Panc1 (cell line): ENCODE results near the gene IFNLR1. TPM values are rescaled to one million over a fixed set of nuclear protein-coding genes. Genes with fewer than 3 reads are reported as not detected.

Experiments used
- ATAC-seq: fragments of 200-7000 bp; cut with Tn5 transposase; 2 replicates; pipeline ENCODE4 v1.9.1; 2020; ENCODE audit warnings: mild to moderate bottlenecking, moderate library complexity
- BruUV-seq: library from RNA; stranded (reverse); fragments of 400-500 nt; replicated peaks from 2 replicates; lab custom pipeline; 2021; lab: Mats Ljungman, UMichigan
- CTCF ChIA-PET: fragments of 300-600 bp; sonication (Branson Sonifier 250); formaldehyde crosslinking; loops from one replicate; lab custom pipeline; 2022; ENCODE audit warnings: antibody characterized with exemption; lab: Charles Lee
- POLR2A ChIA-PET: fragments of 300-600 bp; sonication (Branson Sonifier 250); formaldehyde crosslinking; loops from one replicate; lab custom pipeline; 2022; ENCODE audit warnings: antibody characterized with exemption; lab: Charles Lee
- DNase-seq: peaks from one replicate; pipeline ENCODE4 v3.0.0-alpha.2; 2010; ENCODE audit warnings: low read depth, low spot score
- H3K27ac ChIP-seq: 2 replicates; pipeline ENCODE4 v1.5.1; 2011; ENCODE audit warnings: mild to moderate bottlenecking, low read length, inconsistent platforms
- H3K27me3 ChIP-seq: fragments of 200-500 bp; sonication (Bioruptor generic); 2 replicates; pipeline ENCODE4 v1.6.0; 2014; ENCODE audit warnings: low read length, inconsistent platforms; ENCODE audit not compliant: control insufficient read depth, insufficient read depth
- H3K36me3 ChIP-seq: fragments of 200-500 bp; sonication (Bioruptor generic); 2 replicates; pipeline ENCODE4 v1.5.1; 2014; ENCODE audit warnings: inconsistent platforms, mild to moderate bottlenecking, low read length, moderate library complexity; ENCODE audit not compliant: control insufficient read depth, insufficient read depth
- H3K4me1 ChIP-seq: 2 replicates; pipeline ENCODE4 v1.5.1; 2011; ENCODE audit warnings: inconsistent platforms, mild to moderate bottlenecking, low read length, moderate library complexity; ENCODE audit not compliant: control insufficient read depth, insufficient read depth
- H3K4me3 ChIP-seq, 2 experiments: 2 replicates each; pipeline ENCODE4 v1.5.1; 2011 to 2012; ENCODE audit warnings: low read depth in 2 of 2, low read length in 2 of 2, mild to moderate bottlenecking in 2 of 2, inconsistent platforms in 1 of 2, moderate library complexity in 1 of 2
- H3K9me3 ChIP-seq: fragments of 200-500 bp; sonication (Bioruptor generic); 2 replicates; pipeline ENCODE4 v1.5.1; 2014; ENCODE audit warnings: low read depth, mild to moderate bottlenecking, inconsistent platforms, low read length, moderate library complexity; ENCODE audit not compliant: control insufficient read depth, insufficient read depth
- POLR2AphosphoS5 ChIP-seq: IDR thresholded peaks from 2 replicates; pipeline ENCODE4 v1.6.1; 2012; ENCODE audit warnings: mild to moderate bottlenecking, low read depth, low read length, moderate library complexity
- SIN3A ChIP-seq: IDR thresholded peaks from 2 replicates; pipeline ENCODE4 v1.6.1; 2012; ENCODE audit warnings: low read depth, mild to moderate bottlenecking, low read length, moderate library complexity, borderline replicate concordance; ENCODE audit not compliant: insufficient read depth
- TCF7L2 ChIP-seq: IDR thresholded peaks from 2 replicates; pipeline ENCODE4 v1.6.1; 2011; ENCODE audit warnings: mild to moderate bottlenecking, low read depth, low read length, inconsistent platforms
- in situ Hi-C: cut with HindIII; loops from 2 replicates; pipeline ENCODE4 v1.10.0; 2016; ENCODE audit warnings: low sequenced_read_pairs, low pct_unique_long_range_greater_than_20kb
- intact Hi-C: fragments of 100-400 bp; cut with micrococcal nuclease; formaldehyde crosslinking; loops from one replicate; pipeline ENCODE4 v1.10.0; 2022; ENCODE audit not compliant: unreplicated experiment
- total RNA-seq: library from RNA; stranded (reverse); gene quantifications from one replicate; pipeline ENCODE4 v1.2.1, GENCODE V29; 2021; ENCODE audit not compliant: unreplicated experiment
- TF ChIP-seq, protein P1 (sequence below), 2 experiments: IDR thresholded peaks; 2 replicates each; pipeline ENCODE4 v1.6.1; 2011 to 2012; ENCODE audit warnings: low read depth in 2 of 2, control low read depth in 1 of 2, low read length in 1 of 2, mild to moderate bottlenecking in 1 of 2, moderate library complexity in 1 of 2; ENCODE audit not compliant: insufficient read depth in 1 of 2
- TF ChIP-seq, protein P2 (sequence below): fragments of 450-650 bp; IDR thresholded peaks from 2 replicates; pipeline ENCODE4 v1.5.1; 2017; ENCODE audit warnings: mild to moderate bottlenecking

Gene IFNLR1
- total RNA-seq, 1 experiment from 2014 or later = 1.0 TPM

DNA sequence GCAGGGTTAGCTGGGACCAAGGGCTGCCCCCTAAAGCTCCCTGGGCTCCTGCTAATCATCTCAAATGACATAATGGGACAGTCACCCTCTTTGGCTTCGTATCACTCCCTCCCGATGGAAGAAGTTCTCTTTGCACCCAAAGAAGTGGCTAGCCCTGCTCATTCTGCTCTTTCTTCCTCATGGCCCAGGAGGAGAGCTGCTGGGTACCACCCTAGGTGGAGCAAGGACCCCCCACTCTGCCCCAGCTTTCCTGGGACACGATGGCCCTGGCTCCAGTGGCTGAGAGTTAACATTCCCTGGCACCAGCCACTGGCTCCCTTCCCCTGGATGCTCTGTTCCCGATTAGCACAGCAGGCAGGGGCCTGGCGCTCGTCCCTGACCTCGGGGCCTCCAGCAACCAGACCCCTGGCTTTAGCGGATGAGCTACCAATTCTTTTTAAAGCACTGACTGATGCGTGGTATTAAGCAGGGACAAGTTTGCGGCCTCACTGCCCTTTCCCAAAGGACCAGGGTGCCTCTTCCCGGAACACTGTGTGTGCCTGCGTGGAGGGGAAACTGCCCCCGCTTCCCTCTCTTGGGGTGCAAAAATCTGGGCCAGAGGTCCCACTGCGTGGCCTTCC, 76.3 kb downstream of the IFNLR1 start:
- ATAC-seq (no peak), DNase-seq (no peak)
- in situ Hi-C loops = no loop called here
- TF ChIP-seq, protein P1, sequence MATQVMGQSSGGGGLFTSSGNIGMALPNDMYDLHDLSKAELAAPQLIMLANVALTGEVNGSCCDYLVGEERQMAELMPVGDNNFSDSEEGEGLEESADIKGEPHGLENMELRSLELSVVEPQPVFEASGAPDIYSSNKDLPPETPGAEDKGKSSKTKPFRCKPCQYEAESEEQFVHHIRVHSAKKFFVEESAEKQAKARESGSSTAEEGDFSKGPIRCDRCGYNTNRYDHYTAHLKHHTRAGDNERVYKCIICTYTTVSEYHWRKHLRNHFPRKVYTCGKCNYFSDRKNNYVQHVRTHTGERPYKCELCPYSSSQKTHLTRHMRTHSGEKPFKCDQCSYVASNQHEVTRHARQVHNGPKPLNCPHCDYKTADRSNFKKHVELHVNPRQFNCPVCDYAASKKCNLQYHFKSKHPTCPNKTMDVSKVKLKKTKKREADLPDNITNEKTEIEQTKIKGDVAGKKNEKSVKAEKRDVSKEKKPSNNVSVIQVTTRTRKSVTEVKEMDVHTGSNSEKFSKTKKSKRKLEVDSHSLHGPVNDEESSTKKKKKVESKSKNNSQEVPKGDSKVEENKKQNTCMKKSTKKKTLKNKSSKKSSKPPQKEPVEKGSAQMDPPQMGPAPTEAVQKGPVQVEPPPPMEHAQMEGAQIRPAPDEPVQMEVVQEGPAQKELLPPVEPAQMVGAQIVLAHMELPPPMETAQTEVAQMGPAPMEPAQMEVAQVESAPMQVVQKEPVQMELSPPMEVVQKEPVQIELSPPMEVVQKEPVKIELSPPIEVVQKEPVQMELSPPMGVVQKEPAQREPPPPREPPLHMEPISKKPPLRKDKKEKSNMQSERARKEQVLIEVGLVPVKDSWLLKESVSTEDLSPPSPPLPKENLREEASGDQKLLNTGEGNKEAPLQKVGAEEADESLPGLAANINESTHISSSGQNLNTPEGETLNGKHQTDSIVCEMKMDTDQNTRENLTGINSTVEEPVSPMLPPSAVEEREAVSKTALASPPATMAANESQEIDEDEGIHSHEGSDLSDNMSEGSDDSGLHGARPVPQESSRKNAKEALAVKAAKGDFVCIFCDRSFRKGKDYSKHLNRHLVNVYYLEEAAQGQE (IDR thresholded peaks at IDR 0.05; ENCODE audit: insufficient read depth in 1 of 2, low read depth in 2 of 2, low read length in 1 of 2) = no peak
- TF ChIP-seq TCF7L2 = no peak
- TF ChIP-seq, protein P2, sequence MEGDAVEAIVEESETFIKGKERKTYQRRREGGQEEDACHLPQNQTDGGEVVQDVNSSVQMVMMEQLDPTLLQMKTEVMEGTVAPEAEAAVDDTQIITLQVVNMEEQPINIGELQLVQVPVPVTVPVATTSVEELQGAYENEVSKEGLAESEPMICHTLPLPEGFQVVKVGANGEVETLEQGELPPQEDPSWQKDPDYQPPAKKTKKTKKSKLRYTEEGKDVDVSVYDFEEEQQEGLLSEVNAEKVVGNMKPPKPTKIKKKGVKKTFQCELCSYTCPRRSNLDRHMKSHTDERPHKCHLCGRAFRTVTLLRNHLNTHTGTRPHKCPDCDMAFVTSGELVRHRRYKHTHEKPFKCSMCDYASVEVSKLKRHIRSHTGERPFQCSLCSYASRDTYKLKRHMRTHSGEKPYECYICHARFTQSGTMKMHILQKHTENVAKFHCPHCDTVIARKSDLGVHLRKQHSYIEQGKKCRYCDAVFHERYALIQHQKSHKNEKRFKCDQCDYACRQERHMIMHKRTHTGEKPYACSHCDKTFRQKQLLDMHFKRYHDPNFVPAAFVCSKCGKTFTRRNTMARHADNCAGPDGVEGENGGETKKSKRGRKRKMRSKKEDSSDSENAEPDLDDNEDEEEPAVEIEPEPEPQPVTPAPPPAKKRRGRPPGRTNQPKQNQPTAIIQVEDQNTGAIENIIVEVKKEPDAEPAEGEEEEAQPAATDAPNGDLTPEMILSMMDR = no peak
- Histone ChIP-seq H3K27me3 (no peaks in the 10 kb centered on the region), H3K9me3 (no peaks in the 10 kb centered on the region), H3K4me3 (no peak overlapping the region), H3K36me3 (no peaks in the 10 kb centered on the region; the same call in 1 of the 2 replicates), H3K27ac (no peak overlapping the region), H3K4me1 (peaks cover 28% of the 10 kb centered on the region)
- ChIA-PET POLR2A (no interaction called here), CTCF (interaction anchor here (0.6 to 0.7 kb wide), 3 partner anchors 61 to 332 kb away, joined by 3 to 4 read pairs (median 3); partner anchors contain the start of gene PITHD1)
- no TSS peak for BruUV-seq
- intact Hi-C loops = loop anchor here (5.0 kb wide), 1 partner anchor 38 kb away; no protein-coding TSS in a partner anchor

DNA sequence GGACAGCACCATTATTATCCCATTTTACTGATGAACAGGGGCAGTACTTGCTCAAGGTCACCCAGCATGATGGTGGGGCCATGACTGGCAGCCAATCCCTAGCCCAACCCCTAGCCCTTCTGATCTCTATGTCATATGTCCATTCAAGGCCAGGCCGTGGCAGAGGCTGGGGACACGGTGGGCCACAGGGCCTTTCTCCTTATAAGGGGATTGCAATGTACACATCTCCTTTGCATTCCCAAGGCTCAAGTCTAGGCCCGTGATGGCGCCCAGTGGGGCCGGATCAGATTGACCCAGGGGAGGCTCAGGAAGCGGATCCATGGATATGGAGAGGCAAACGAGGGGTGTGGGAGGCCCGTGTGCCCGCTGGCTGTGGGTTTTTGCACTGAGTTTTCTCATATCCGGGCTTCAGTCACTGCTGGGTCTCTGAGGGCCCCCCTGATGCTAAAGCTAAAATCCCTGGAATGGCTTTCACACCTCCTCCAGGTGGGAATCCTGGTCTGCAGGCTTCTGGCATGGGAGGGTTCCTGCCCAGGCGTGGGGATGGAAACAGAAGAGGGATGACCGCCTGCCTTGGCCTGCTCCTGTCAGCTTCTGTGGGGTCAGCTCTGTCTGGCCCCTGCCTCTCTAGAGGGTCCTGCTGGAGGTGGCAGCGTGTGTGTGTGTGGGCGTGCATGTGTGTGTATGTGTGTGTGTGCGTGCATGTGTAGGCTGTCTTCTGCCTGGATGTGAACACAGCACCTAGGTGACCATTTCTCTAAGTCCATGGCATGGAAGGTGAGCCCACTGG, 77.2 kb downstream of the IFNLR1 start:
- POLR2A ChIA-PET = no interaction called here
- intact Hi-C loops = loop anchor here (5.0 kb wide), 1 partner anchor 38 kb away; no protein-coding TSS in a partner anchor
- DNase-seq (no peak), ATAC-seq (no peak)
- H3K4me1 ChIP-seq = peaks cover 28% of the 10 kb centered on the region
- TF ChIP-seq SIN3A (no peak), TCF7L2 (no peak), POLR2AphosphoS5 (no peak)
- TF ChIP-seq, protein P1 (IDR thresholded peaks at IDR 0.05; ENCODE audit: insufficient read depth in 1 of 2, low read depth in 2 of 2, low read length in 1 of 2) = no peak
- TF ChIP-seq, protein P2 = no peak
- in situ Hi-C loops = no loop called here
- H3K36me3 ChIP-seq = no peaks in the 10 kb centered on the region; the same call in 1 of the 2 replicates
- CTCF ChIA-PET = no interaction called here
- no TSS peak for BruUV-seq
- no peak overlapping the region for H3K4me3 ChIP-seq
- H3K27me3 ChIP-seq = no peaks in the 10 kb centered on the region
- H3K27ac ChIP-seq = no peak overlapping the region
- H3K9me3 ChIP-seq = no peaks in the 10 kb centered on the region
